ENCODE results near the gene CX3CR1. TPM values are rescaled to one million over a fixed set of nuclear protein-coding genes. Genes with fewer than 3 reads are reported as not detected.

CX3CR1 gene
- total and polyA plus RNA-seq, 10 of the 15 experiments (the other 5 are each of a cell fraction or from before 2014, with no cell fraction given), result 0.05 to 0.53 (median 0.15) TPM

- TF ChIP-seq ZBTB4 (CRISPR knock-in tag; IDR thresholded peaks at IDR 0.05) (no peak), KLF5 (IDR thresholded peaks at IDR 0.05; ENCODE audit: partially characterized antibody) (no peak)
These were observed 8.4 kb downstream of the CX3CR1 start (continued) for GRCh38 chr3:39271363-39271914.

DNA sequence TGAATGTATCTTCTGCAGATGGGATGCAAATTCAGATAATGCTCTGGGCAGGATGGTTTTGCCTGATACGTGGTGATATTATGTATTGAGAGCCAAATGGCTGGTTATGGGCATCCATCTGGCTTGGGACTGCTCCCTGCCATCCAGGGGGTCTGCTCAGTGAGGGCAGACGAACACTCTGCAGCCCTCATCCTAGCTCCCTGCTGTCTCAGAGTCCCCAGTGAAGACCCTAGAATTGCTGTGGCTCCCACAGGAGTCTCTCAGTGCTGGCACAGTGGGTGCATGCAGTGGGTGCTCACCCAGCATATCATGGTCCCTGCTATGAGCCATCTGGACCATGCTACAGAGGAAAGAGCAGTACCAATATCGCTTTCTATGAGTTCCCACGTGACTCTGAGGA, 10.3 kb downstream of the CX3CR1 start:
- RAD21 ChIA-PET (ENCODE audit: unreplicated experiment), result interaction anchor here (3.7 kb wide), 1 partner anchor 19 kb away, joined by 22 read pairs; no protein-coding TSS in a partner anchor
- TF ChIP-seq NBN (IDR thresholded peaks at IDR 0.05), result no peak
- no peak for TF ChIP-seq SUZ12 (IDR thresholded peaks at IDR 0.05; ENCODE audit: unreplicated experiment)
- TF ChIP-seq MAX (IDR thresholded peaks at IDR 0.05; ENCODE audit: low read depth, low read length), result no peak
- no peak for TF ChIP-seq NFXL1 (IDR thresholded peaks at IDR 0.05; ENCODE audit: borderline replicate concordance)
- Histone ChIP-seq H3K4me1 (ENCODE audit: control insufficient read depth, insufficient read depth, low read length) (peaks cover 7% of the 10 kb centered on the region), H3K4me3 (no peak overlapping the region), H3K36me3 (ENCODE audit: control insufficient read depth in 2 of 2, insufficient read depth in 2 of 2, low read length in 1 of 2) (no peaks in the 10 kb centered on the region), H2AFZ (ENCODE audit: control insufficient read depth, low read depth, low read length) (no peak overlapping the region), H3K27me3 (replicated peaks in 1 of 2; ENCODE audit: control insufficient read depth in 2 of 2, insufficient read depth in 2 of 2, low read length in 1 of 2) (no peaks in the 10 kb centered on the region), H3K9me3 (replicated peaks; ENCODE audit: control insufficient read depth, insufficient read depth, low read length) (no peaks in the 10 kb centered on the region), H3K79me2 (ENCODE audit: control insufficient read depth, insufficient read depth, low read length) (no peaks in the 10 kb centered on the region), H3K4me2 (ENCODE audit: control insufficient read depth, insufficient read depth) (no peak overlapping the region), H3K9ac (ENCODE audit: control insufficient read depth, insufficient read depth, low read length) (no peak overlapping the region), H4K20me1 (ENCODE audit: control insufficient read depth, insufficient read depth) (no peaks in the 10 kb centered on the region; the same call in 1 of the 2 replicates), H3K27ac (ENCODE audit: control insufficient read depth, insufficient read depth) (no peak overlapping the region)
- intact Hi-C loops (cut with micrococcal nuclease; ENCODE audit: unreplicated experiment) (no loop called here), in situ Hi-C loops (cut with MboI) (no loop called here)
- DNase-seq (ENCODE audit: low read depth, low spot score), result no peak
- ATAC-seq, result no peak
- CTCF ChIA-PET, result interaction anchor here (1.0 to 15.5 kb wide), 4 partner anchors 9 to 79 kb away, joined by 3 to 191 read pairs (median 6); no protein-coding TSS in a partner anchor
- WGBS (ENCODE audit: insufficient coverage, insufficient replicate concordance, low lambda C conversion rate, missing lambda C conversion rate), result 31% methylated on average over 4 of the region's 4 CpGs
- FAIRE-seq, result no peak
- no TSS peak for BruUV-seq (replicated peaks)
- SMC1A ChIA-PET (ENCODE audit: uncharacterized antibody, unreplicated experiment), result interaction anchor here (0.8 to 14.4 kb wide), 6 partner anchors 11 to 53 kb away, joined by 3 to 163 read pairs (median 8); partner anchors contain the start of gene CX3CR1
- POLR2A ChIA-PET, result interaction anchor here (1.0 to 1.5 kb wide), 2 partner anchors 14 to 53 kb away, joined by 3 to 4 read pairs; no protein-coding TSS in a partner anchor
